ENCODE measurements around the gene DNAL1. TPM values are rescaled to one million over a fixed set of nuclear protein-coding genes. Genes with fewer than 3 reads are reported as not detected.

DNAL1 gene
- total and polyA plus RNA-seq, 9 of the 15 experiments (the other 6 are each of a cell fraction or from before 2014, with no cell fraction given) = 1.6 to 11.7 (median 4.8) TPM

DNA sequence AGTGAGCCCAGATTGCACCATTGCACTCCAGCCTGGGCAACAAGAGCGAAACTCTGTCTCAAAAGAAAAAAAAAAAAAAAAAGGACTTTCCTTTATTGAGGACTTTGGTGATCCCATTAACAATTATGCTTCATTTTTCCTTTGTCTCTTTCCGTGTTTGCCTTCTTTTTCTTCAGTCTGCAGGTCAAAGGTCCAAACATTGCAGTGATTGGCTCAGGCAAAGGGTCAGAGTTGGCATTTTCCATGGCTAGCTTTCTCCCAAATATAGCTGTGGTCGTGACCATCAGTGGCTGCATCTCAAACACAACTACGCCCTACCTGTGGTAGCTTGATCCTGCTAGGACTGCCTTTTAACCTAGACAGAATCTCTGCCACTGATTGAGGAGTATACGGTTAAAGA is 7.0 kb upstream of the DNAL1 start:
- H3K27me3 ChIP-seq (ENCODE audit: control insufficient read depth in 2 of 2, insufficient read depth in 2 of 2, low read length in 2 of 2) = no peaks in the 10 kb centered on the region
- H3K9me3 ChIP-seq (replicated peaks; ENCODE audit: control insufficient read depth, insufficient read depth, low read depth, low read length) = no peaks in the 10 kb centered on the region
- no peak for TF ChIP-seq LARP7 (IDR thresholded peaks at IDR 0.05)
- TF ChIP-seq SRSF7 (optimal IDR thresholded peaks at IDR 0.05; ENCODE audit: low read depth, low read length) = no peak
- TF ChIP-seq TRIM28 (IDR thresholded peaks at IDR 0.05) = no peak
- no peak for TF ChIP-seq SIRT6 (IDR thresholded peaks at IDR 0.05; ENCODE audit: low read depth, low read length)
- no peak for TF ChIP-seq RHOXF2B (CRISPR knock-in tag; conservative IDR thresholded peaks at IDR 0.05)
- BruUV-seq (replicated peaks) = no TSS peak
- H3K4me2 ChIP-seq (ENCODE audit: insufficient read depth, low read length) = no peak overlapping the region
- no peaks in the 10 kb centered on the region for H3K9me1 ChIP-seq (ENCODE audit: control insufficient read depth, insufficient read depth, low read length)
- no peaks in the 10 kb centered on the region for H4K20me1 ChIP-seq (replicated peaks; ENCODE audit: control insufficient read depth, insufficient read depth, low read length)
- intact Hi-C loops (cut with micrococcal nuclease) (loop anchor here (10.0 kb wide), 1 partner anchor 217 kb away; the partner anchor contains the start of gene PTGR2), in situ Hi-C loops (cut with MboI) (no loop called here)
- CTCF ChIA-PET (ENCODE audit: low intra/inter-chr PET ratio) = no interaction called here
- H3K27ac ChIP-seq (ENCODE audit: extremely low read depth, low read depth, low read length) = no peak overlapping the region
- POLR2A ChIA-PET = no interaction called here
- no peaks in the 10 kb centered on the region for H3K36me3 ChIP-seq (ENCODE audit: control insufficient read depth, insufficient read depth, low read length)
- 75% methylated on average over 2 of the region's 5 CpGs for WGBS (ENCODE audit: insufficient coverage, low coverage, missing lambda C conversion rate)
- no peak overlapping the region for H2AFZ ChIP-seq (ENCODE audit: low read depth, low read length)
- FAIRE-seq (no peak), ATAC-seq (no peak), DNase-seq (ENCODE audit: extremely low read depth in 1 of 4, low spot score in 3 of 4) (no peak)
- H3K4me1 ChIP-seq (replicated peaks in 1 of 2; ENCODE audit: control insufficient read depth in 2 of 2, insufficient read depth in 2 of 2, low read length in 2 of 2) = peaks cover 0 to 9% of the 10 kb centered on the region in 2 experiments; a peak in 2 of 5 replicates
- no peaks in the 10 kb centered on the region for H3K79me2 ChIP-seq (ENCODE audit: control insufficient read depth, insufficient read depth, low read length)
- H3K9ac ChIP-seq (ENCODE audit: insufficient read depth in 1 of 2, low read depth in 2 of 2, low read length in 2 of 2) = no peak overlapping the region
- H3K4me3 ChIP-seq = no peak overlapping the region

DNA sequence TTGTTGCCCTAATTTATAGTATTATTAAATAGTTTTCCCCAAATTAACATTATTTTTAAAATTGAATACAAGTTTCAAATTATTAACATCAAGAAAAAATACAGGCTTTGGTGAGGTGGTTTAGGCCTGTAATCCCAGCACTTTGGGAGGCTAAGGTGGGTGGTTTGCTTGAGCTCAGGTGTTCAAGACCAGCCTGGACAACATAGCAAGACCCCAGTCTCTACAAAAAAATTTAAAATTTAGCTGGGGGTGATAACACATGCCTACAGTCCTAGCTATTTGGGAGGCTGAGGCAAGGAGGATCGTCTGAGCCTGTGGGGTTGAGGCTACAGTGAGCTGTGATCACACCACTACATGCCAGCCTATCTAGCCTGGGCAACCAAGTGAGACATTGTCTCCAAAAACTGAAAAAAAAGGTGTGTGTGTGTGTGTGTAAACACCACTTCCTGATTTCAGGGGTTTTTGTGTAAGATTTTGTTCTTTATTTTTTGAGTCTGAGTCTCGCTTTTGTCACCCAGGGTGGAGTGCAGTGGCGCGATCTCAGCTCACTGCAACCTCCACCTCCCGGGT is 3.9 kb upstream of the DNAL1 start:
- intact Hi-C loops (cut with micrococcal nuclease) (no loop called here), in situ Hi-C loops (cut with MboI) (no loop called here)
- DNase-seq (ENCODE audit: extremely low read depth in 1 of 4, low spot score in 3 of 4) (no peak), FAIRE-seq (no peak), ATAC-seq (no peak)
- BruUV-seq (replicated peaks) = no TSS peak
- no peak overlapping the region for H3K27ac ChIP-seq (ENCODE audit: extremely low read depth, low read depth, low read length)
- no peaks in the 10 kb centered on the region for H4K20me1 ChIP-seq (replicated peaks; ENCODE audit: control insufficient read depth, insufficient read depth, low read length)
- H3K9me3 ChIP-seq (replicated peaks; ENCODE audit: control insufficient read depth, insufficient read depth, low read depth, low read length) = no peaks in the 10 kb centered on the region
- H3K4me3 ChIP-seq = no peak overlapping the region
- peaks cover 0 to 8% of the 10 kb centered on the region in 2 experiments; a peak in 3 of 5 replicates for H3K4me1 ChIP-seq (replicated peaks in 1 of 2; ENCODE audit: control insufficient read depth in 2 of 2, insufficient read depth in 2 of 2, low read length in 2 of 2)
- no peak overlapping the region for H3K4me2 ChIP-seq (ENCODE audit: insufficient read depth, low read length)
- WGBS (ENCODE audit: insufficient coverage, low coverage, missing lambda C conversion rate) = 89% methylated on average over 3 of the region's 5 CpGs
- H3K36me3 ChIP-seq (ENCODE audit: control insufficient read depth, insufficient read depth, low read length) = no peaks in the 10 kb centered on the region
- H3K27me3 ChIP-seq (ENCODE audit: control insufficient read depth in 2 of 2, insufficient read depth in 2 of 2, low read length in 2 of 2) = no peaks in the 10 kb centered on the region
- ChIA-PET POLR2A (no interaction called here), CTCF (ENCODE audit: low intra/inter-chr PET ratio) (no interaction called here)
- no peaks in the 10 kb centered on the region for H3K9me1 ChIP-seq (ENCODE audit: control insufficient read depth, insufficient read depth, low read length)
- TF ChIP-seq, protein P1, sequence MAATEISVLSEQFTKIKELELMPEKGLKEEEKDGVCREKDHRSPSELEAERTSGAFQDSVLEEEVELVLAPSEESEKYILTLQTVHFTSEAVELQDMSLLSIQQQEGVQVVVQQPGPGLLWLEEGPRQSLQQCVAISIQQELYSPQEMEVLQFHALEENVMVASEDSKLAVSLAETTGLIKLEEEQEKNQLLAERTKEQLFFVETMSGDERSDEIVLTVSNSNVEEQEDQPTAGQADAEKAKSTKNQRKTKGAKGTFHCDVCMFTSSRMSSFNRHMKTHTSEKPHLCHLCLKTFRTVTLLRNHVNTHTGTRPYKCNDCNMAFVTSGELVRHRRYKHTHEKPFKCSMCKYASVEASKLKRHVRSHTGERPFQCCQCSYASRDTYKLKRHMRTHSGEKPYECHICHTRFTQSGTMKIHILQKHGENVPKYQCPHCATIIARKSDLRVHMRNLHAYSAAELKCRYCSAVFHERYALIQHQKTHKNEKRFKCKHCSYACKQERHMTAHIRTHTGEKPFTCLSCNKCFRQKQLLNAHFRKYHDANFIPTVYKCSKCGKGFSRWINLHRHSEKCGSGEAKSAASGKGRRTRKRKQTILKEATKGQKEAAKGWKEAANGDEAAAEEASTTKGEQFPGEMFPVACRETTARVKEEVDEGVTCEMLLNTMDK (IDR thresholded peaks at IDR 0.05; ENCODE audit: borderline replicate concordance, insufficient read depth, low read depth, low read length, poor library complexity, severe bottlenecking) = no peak
- peak; percentile 75 for TF ChIP-seq ZNF121 (CRISPR knock-in tag; conservative IDR thresholded peaks at IDR 0.05)
- no peak overlapping the region for H2AFZ ChIP-seq (ENCODE audit: low read depth, low read length)
- no peaks in the 10 kb centered on the region; the same call in 2 of the 3 replicates for H3K79me2 ChIP-seq (ENCODE audit: control insufficient read depth, insufficient read depth, low read length)
- no peak overlapping the region for H3K9ac ChIP-seq (ENCODE audit: insufficient read depth in 1 of 2, low read depth in 2 of 2, low read length in 2 of 2)

All from K562 (cell line).